NCI-H774 (cell line): Measurements from ENCODE around the gene FAM83E.
"Not testable (repeated sequence)": the region's sequence is repeated elsewhere in the genome, so short reads cannot be mapped to it uniquely, and the experiment has no call there.

Experiments
- DNase-seq: peaks from one replicate; lab custom pipeline; 2025; lab: John Stamatoyannopoulos, UW

Gene FAM83E

GRCh38 chr19:48639483-48640375, 24.9 kb upstream of the FAM83E start:
- no peak for DNase-seq

DNA sequence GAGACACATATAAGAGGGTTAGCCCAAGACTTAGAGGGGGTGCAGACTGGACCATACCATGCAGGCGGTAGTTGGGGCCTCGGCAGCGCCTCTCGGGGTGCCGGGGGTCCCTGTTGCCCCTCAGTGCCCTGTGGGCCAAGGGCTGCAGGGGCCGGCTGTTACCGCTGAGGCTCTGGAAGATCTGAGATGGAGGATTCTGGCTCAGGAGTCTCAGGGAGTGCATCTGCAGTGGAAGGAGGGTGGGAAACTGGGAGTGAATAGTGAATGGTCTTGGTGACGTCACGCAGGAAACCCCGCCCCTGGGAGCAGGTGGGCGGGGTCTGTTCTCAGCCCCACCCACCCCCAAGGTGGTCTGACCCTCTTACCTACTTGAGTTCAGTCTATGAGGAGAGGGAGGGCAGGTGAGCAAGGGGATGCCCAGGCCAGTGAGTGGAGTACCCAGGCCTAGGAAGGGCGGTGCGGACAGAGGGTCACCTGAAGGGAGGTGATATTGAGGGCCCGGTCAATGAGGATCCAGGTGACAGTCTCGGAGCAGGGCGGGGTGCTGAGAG, 24.0 kb upstream of the FAM83E start:
- DNase-seq = no peak

GRCh38 chr19:48637948-48638830, 23.3 kb upstream of the FAM83E start:
- DNase-seq = peak; percentile 88

GRCh38 chr19:48637449-48637947, 22.6 kb upstream of the FAM83E start:
- peak; percentile 99 for DNase-seq

- no peak for DNase-seq
Observed at GRCh38 chr19:48636859-48637448, 22.1 kb upstream of the FAM83E start, which contains the start of gene DBP. Gene DBP, minus strand, starts transcription at chr19:48637379. Its CDS starts 385 bp downstream, at chr19:48636994.

GRCh38 chr19:48635966-48636858, 21.3 kb upstream of the FAM83E start:
- no peak for DNase-seq

GRCh38 chr19:48635263-48635965, 20.5 kb upstream of the FAM83E start:
- DNase-seq = peak; percentile 65

GRCh38 chr19:48634424-48635262, 19.8 kb upstream of the FAM83E start:
- DNase-seq = peak; percentile 97

DNA sequence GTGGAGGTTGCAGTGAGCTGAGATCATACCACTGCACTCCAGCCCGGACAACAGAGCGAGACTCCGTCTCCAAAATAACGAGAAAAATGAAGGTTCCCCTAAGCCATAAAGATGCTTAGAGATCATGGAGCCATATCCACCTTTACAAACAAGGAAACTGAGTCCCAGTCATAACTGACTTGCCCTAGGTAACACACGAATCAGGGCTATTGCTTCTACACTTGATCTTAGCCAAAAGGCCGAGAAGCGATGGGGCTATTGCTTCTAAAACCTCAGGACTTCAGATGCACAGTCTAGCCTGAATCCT, 19.1 kb upstream of the FAM83E start:
- no peak for DNase-seq

DNA sequence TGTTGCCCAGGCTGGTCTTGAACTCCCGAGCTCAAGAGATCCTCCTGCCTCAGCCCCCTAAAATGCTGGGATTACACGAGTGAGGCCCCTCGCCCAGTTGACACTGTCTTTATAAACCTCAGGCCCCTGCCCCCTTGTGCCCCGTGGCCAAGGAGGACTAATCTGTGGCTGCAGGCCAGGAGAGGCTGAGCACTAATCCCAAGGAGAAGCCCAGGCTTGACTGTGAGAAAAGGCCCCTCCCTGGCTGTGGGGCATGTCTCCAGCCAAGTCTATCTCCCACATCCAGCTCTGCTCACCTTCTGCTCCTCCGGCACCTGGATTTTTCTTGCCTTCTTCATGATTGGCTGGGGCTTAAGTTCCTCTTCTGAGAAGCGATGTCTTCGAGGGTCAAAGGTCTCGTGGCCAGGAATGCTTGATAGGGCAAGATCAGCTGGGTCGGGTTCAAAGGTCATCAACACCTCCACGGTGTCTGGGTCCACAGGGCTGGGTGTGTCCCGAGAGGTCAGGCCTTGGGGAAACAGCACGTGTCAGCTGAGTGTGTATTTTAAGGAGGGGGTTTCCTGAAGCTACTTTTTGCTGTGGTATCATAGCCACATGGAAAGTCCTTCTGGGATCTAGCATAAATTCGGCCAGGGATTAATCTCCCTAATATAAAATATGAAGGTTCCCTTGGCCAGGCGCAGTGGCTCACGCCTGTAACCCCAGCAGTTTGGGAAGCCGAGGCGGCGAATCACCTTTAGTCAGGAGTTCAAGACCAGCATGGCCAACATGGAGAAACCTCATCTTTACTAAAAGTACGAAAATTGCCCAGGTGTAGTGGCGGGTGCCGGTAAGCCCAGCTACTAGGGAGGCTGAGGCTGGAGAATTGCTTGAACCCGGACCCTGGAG, 18.5 kb upstream of the FAM83E start:
- no peak for DNase-seq

DNA sequence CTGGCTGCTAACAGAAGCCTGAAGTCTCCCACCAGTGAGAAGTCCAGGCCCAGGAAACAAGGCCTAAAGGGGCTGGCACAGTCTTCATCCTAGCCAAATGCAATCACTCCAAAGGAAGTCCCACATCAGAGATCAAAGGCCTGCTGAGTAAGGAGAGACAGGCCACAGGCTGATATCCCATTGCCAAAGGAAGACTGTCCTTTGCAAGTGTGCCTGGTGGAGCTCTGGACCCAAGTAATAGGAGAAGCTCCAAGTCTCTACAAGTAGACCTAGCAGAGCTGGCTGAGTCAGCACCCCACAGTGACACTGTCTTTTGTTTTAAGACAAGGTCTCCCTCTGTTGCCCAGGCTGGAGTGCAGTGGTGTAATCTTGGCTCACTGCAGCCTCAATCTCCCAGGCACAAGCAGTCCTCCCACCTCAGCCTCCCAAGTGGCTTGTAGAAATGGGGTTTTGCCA, 17.8 kb upstream of the FAM83E start:
- no peak for DNase-seq

DNA sequence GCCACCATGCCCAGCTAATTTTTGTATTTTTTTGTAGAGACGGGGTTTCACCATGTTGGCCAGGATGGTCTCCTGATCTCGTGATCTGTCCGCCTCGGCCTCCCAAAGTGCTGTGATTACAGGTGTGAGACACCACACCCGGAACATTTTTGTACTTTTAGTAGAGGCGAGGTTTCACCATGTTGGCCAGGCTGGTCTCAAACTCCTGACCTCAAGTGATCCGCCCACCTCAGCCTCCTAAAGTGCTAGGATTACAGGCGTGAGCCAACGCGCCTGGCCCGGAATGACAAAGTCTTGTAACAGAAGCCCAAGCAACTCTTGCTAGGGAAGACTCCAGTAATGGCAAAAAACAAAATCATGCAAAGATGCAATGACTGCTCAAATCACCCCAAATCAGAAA, 17.4 kb upstream of the FAM83E start:
- DNase-seq = not testable (repeated sequence)

GRCh38 chr19:48631225-48631624, 16.3 kb upstream of the FAM83E start:
- DNase-seq = no peak

DNA sequence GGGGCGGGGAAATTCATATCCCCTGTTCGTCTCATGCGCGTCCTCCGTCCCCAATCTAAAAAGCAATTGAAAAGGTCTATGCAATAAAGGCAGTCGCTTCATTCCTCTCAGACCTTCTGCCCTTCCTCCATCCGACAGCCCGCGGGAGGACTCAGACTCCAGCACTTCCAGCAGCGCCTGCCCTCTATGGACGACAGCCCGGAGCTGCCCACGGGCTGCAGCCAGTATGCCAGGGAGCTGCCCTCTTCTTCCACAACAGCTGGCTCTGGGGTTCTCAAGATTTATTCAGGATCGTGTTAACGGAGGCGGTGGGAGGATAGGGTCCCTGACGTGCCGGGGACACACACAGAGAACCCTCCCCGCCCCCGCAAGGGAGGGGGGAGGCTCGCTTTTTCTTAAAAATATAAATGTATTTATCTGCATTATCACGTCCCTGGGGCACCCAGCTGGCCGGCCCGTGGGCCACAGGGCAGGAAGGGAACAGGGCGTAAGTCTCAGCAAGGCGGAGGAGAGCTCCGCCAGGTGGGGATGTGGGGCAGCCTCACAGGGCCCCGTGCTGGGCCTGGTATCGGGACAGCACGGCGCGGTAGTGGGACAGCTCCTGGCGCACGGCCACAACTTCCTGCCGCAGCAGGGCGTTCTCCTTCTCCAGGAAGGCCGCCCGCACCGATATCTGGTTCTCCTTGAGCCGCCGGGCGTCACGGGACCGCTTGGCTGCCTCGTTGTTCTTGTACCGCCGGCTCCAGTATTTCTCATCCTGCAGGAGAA, 15.6 kb upstream of the FAM83E start:
- DNase-seq = no peak

- DNase-seq = no peak
Observed at GRCh38 chr19:48629599-48630295, 14.9 kb upstream of the FAM83E start.

DNA sequence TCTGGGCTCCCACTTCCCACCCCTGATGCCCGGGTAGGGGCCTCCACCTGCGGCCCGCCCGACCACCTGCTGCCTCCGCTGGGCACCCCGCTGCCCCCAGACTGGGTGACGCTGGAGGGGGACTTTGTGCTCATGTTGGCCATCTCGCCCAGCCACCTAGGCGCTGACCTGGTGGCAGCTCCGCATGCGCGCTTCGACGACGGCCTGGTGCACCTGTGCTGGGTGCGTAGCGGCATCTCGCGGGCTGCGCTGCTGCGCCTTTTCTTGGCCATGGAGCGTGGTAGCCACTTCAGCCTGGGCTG, 14.4 kb upstream of the FAM83E start:
- no peak for DNase-seq
